Measurements from ENCODE around the gene GULP1. TPM values are rescaled to one million over a fixed set of nuclear protein-coding genes. Genes with fewer than 3 reads are reported as not detected.
A peak's percentile ranks its signal among the peaks of the same experiment; 100 is the strongest.
"Not testable (repeated sequence)": the region's sequence is repeated elsewhere in the genome, so short reads cannot be mapped to it uniquely, and the experiment has no call there.

Gene GULP1
- total RNA-seq, 2 donors from 2014 or later, result not detected

GRCh38 chr2:188297978-188298377 lies 6.3 kb downstream of the GULP1 start:
- no peak overlapping the region for H3K4me3 Mint-ChIP-seq
- peaks cover 0 to 1% of the 10 kb centered on the region in 2 donors for H3K9me3 Mint-ChIP-seq
- H3K27me3 Mint-ChIP-seq (ENCODE audit: low read depth), result peaks cover 17% of the 10 kb centered on the region
- H3K4me1 Mint-ChIP-seq (ENCODE audit: low read depth), result no peaks in the 10 kb centered on the region
- ATAC-seq (replicated peaks in 1 of 2) (no peak), DNase-seq (no peak)
- no peaks in the 10 kb centered on the region for H3K36me3 Mint-ChIP-seq (ENCODE audit: insufficient read depth in 2 of 2)
- no peak overlapping the region for H3K27ac Mint-ChIP-seq

- ATAC-seq (replicated peaks in 1 of 2) (peak; percentile 60 to 62), DNase-seq (peak in 1 of 2 donors; percentile 4)
- not testable (repeated sequence) for H3K4me3 Mint-ChIP-seq; H3K27ac Mint-ChIP-seq; H3K4me1 Mint-ChIP-seq (ENCODE audit: low read depth); H3K27me3 Mint-ChIP-seq (ENCODE audit: low read depth); H3K9me3 Mint-ChIP-seq; H3K36me3 Mint-ChIP-seq (ENCODE audit: insufficient read depth in 2 of 2)
These were observed 7.3 kb downstream of the GULP1 start for GRCh38 chr2:188298937-188299371.

GRCh38 chr2:188303363-188304031 lies 11.8 kb downstream of the GULP1 start:
- ATAC-seq (replicated peaks in 1 of 2) (no peak), DNase-seq (no peak)
- Mint-ChIP-seq H3K9me3 (peaks cover 1 to 2% of the 10 kb centered on the region in 2 donors), H3K36me3 (ENCODE audit: insufficient read depth in 2 of 2) (no peaks in the 10 kb centered on the region), H3K27me3 (ENCODE audit: low read depth) (peaks cover 6% of the 10 kb centered on the region), H3K4me3 (no peak overlapping the region), H3K27ac (no peak overlapping the region), H3K4me1 (ENCODE audit: low read depth) (no peaks in the 10 kb centered on the region)

- no peak overlapping the region for H3K27ac Mint-ChIP-seq
- DNase-seq (no peak), ATAC-seq (replicated peaks in 1 of 2) (no peak)
- H3K4me1 Mint-ChIP-seq (ENCODE audit: low read depth), result no peaks in the 10 kb centered on the region
- H3K27me3 Mint-ChIP-seq (ENCODE audit: low read depth), result no peaks in the 10 kb centered on the region
- no peak overlapping the region for H3K4me3 Mint-ChIP-seq
- peaks cover 0 to 2% of the 10 kb centered on the region in 2 donors for H3K9me3 Mint-ChIP-seq
- H3K36me3 Mint-ChIP-seq (ENCODE audit: insufficient read depth in 2 of 2), result no peaks in the 10 kb centered on the region
These were observed 13.6 kb downstream of the GULP1 start for GRCh38 chr2:188305271-188305670.

- Mint-ChIP-seq H3K4me3 (no peak overlapping the region), H3K27ac (no peak overlapping the region), H3K27me3 (ENCODE audit: low read depth) (no peaks in the 10 kb centered on the region), H3K9me3 (peaks cover 0 to 2% of the 10 kb centered on the region in 2 donors), H3K36me3 (ENCODE audit: insufficient read depth in 2 of 2) (no peaks in the 10 kb centered on the region), H3K4me1 (ENCODE audit: low read depth) (no peaks in the 10 kb centered on the region)
- no peak for ATAC-seq (replicated peaks in 1 of 2)
- DNase-seq, result no peak
These were observed 14.6 kb downstream of the GULP1 start for GRCh38 chr2:188306271-188306670.

- Mint-ChIP-seq H3K9me3 (peaks cover 0 to 2% of the 10 kb centered on the region in 2 donors), H3K36me3 (ENCODE audit: insufficient read depth in 2 of 2) (no peaks in the 10 kb centered on the region), H3K4me1 (ENCODE audit: low read depth) (no peaks in the 10 kb centered on the region), H3K4me3 (no peak overlapping the region), H3K27me3 (ENCODE audit: low read depth) (no peaks in the 10 kb centered on the region), H3K27ac (no peak overlapping the region)
- DNase-seq, result no peak
- ATAC-seq (replicated peaks in 1 of 2), result no peak
These were observed 16.2 kb downstream of the GULP1 start for GRCh38 chr2:188307850-188308283.

- ATAC-seq (replicated peaks in 1 of 2), result no peak
- no peak overlapping the region for H3K27ac Mint-ChIP-seq
These were observed 16.8 kb downstream of the GULP1 start for GRCh38 chr2:188308483-188308882.

GRCh38 chr2:188309364-188309763 lies 17.7 kb downstream of the GULP1 start:
- peaks cover 0 to 1% of the 10 kb centered on the region in 2 donors for H3K36me3 Mint-ChIP-seq (ENCODE audit: insufficient read depth in 2 of 2)
- no peaks in the 10 kb centered on the region for H3K4me1 Mint-ChIP-seq (ENCODE audit: low read depth)

More at GRCh38 chr2:188308483-188308882, 16.8 kb downstream of the GULP1 start:
- H3K36me3 Mint-ChIP-seq (ENCODE audit: insufficient read depth in 2 of 2), result peaks cover 0 to 1% of the 10 kb centered on the region in 2 donors
- H3K9me3 Mint-ChIP-seq, result peaks cover 0 to 2% of the 10 kb centered on the region in 2 donors
- DNase-seq, result no peak
- H3K27me3 Mint-ChIP-seq (ENCODE audit: low read depth), result no peaks in the 10 kb centered on the region
- no peaks in the 10 kb centered on the region for H3K4me1 Mint-ChIP-seq (ENCODE audit: low read depth)
- no peak overlapping the region for H3K4me3 Mint-ChIP-seq

GRCh38 chr2:188314314-188315054 lies 22.8 kb downstream of the GULP1 start:
- no peak overlapping the region for H3K27ac Mint-ChIP-seq
- H3K4me3 Mint-ChIP-seq, result no peak overlapping the region
- peaks cover 0 to 1% of the 10 kb centered on the region in 2 donors for H3K36me3 Mint-ChIP-seq (ENCODE audit: insufficient read depth in 2 of 2)
- H3K27me3 Mint-ChIP-seq (ENCODE audit: low read depth), result no peaks in the 10 kb centered on the region
- no peak for ATAC-seq (replicated peaks in 1 of 2)
- no peak for DNase-seq
- peaks cover 0 to 3% of the 10 kb centered on the region in 2 donors for H3K9me3 Mint-ChIP-seq
- no peaks in the 10 kb centered on the region for H3K4me1 Mint-ChIP-seq (ENCODE audit: low read depth)

More at GRCh38 chr2:188309364-188309763, 17.7 kb downstream of the GULP1 start:
- peaks cover 0 to 4% of the 10 kb centered on the region in 2 donors for H3K9me3 Mint-ChIP-seq
- H3K4me3 Mint-ChIP-seq, result no peak overlapping the region
- no peak for ATAC-seq (replicated peaks in 1 of 2)
- no peak for DNase-seq
- no peak overlapping the region for H3K27ac Mint-ChIP-seq
- H3K27me3 Mint-ChIP-seq (ENCODE audit: low read depth), result no peaks in the 10 kb centered on the region

GRCh38 chr2:188315750-188316149 lies 24.1 kb downstream of the GULP1 start:
- Mint-ChIP-seq H3K4me1 (ENCODE audit: low read depth) (no peaks in the 10 kb centered on the region), H3K36me3 (ENCODE audit: insufficient read depth in 2 of 2) (peaks cover 0 to 1% of the 10 kb centered on the region in 2 donors), H3K9me3 (peaks cover 3% of the 10 kb centered on the region in 2 donors), H3K27ac (no peak overlapping the region), H3K27me3 (ENCODE audit: low read depth) (no peaks in the 10 kb centered on the region), H3K4me3 (no peak overlapping the region)
- DNase-seq (no peak), ATAC-seq (replicated peaks in 1 of 2) (no peak)

GRCh38 chr2:188316342-188316741 lies 24.7 kb downstream of the GULP1 start:
- Mint-ChIP-seq H3K4me3 (no peak overlapping the region), H3K9me3 (peaks cover 3% of the 10 kb centered on the region in 2 donors), H3K4me1 (ENCODE audit: low read depth) (no peaks in the 10 kb centered on the region), H3K36me3 (ENCODE audit: insufficient read depth in 2 of 2) (peaks cover 0 to 1% of the 10 kb centered on the region in 2 donors), H3K27ac (no peak overlapping the region), H3K27me3 (ENCODE audit: low read depth) (no peaks in the 10 kb centered on the region)
- no peak for DNase-seq
- ATAC-seq (replicated peaks in 1 of 2), result no peak

- DNase-seq (no peak), ATAC-seq (replicated peaks in 1 of 2) (no peak)
- peaks cover 3% of the 10 kb centered on the region in 2 donors for H3K9me3 Mint-ChIP-seq
- no peaks in the 10 kb centered on the region for H3K4me1 Mint-ChIP-seq (ENCODE audit: low read depth)
- H3K27me3 Mint-ChIP-seq (ENCODE audit: low read depth), result no peaks in the 10 kb centered on the region
- H3K27ac Mint-ChIP-seq, result no peak overlapping the region
- H3K4me3 Mint-ChIP-seq, result no peak overlapping the region
- peaks cover 0 to 1% of the 10 kb centered on the region in 2 donors for H3K36me3 Mint-ChIP-seq (ENCODE audit: insufficient read depth in 2 of 2)
These were observed 25.2 kb downstream of the GULP1 start for GRCh38 chr2:188316791-188317423.

GRCh38 chr2:188318161-188318749 lies 26.6 kb downstream of the GULP1 start:
- H3K27me3 Mint-ChIP-seq (ENCODE audit: low read depth), result no peaks in the 10 kb centered on the region
- no peak for DNase-seq
- no peak overlapping the region for H3K27ac Mint-ChIP-seq
- H3K9me3 Mint-ChIP-seq, result peaks cover 3% of the 10 kb centered on the region in 2 donors
- no peak for ATAC-seq (replicated peaks in 1 of 2)
- H3K4me3 Mint-ChIP-seq, result no peak overlapping the region
- H3K4me1 Mint-ChIP-seq (ENCODE audit: low read depth), result no peaks in the 10 kb centered on the region
- H3K36me3 Mint-ChIP-seq (ENCODE audit: insufficient read depth in 2 of 2), result no peaks in the 10 kb centered on the region

Data from activated T-cell treated with anti-CD3 and anti-CD28 coated beads, Interleukin-2, amount 50 U/mL, for 72 hours (primary cell).